Activated T-helper 17 cell treated with anti-CD3 and anti-CD28 coated beads, Interleukin-2, amount 50 U/mL, for 72 hours (primary cell): Measurements from ENCODE around the gene ESM1. TPM values are rescaled to one million over a fixed set of nuclear protein-coding genes. Genes with fewer than 3 reads are reported as not detected.
"Not testable (repeated sequence)": the region's sequence is repeated elsewhere in the genome, so short reads cannot be mapped to it uniquely, and the experiment has no call there.

Source experiments
- ATAC-seq: fragments of 150-1000 bp; cut with Tn5 transposase; replicated peaks from 2 replicates; pipeline ENCODE4 v1.10.0; 2021; ENCODE audit warnings: mild to moderate bottlenecking, moderate library complexity
- H3K27ac Mint-ChIP-seq: one replicate; pipeline ENCODE4 v1.8.0; 2022; ENCODE audit warnings: mixed read lengths
- H3K27me3 Mint-ChIP-seq: one replicate; pipeline ENCODE4 v1.8.0; 2022; ENCODE audit warnings: mixed read lengths
- H3K36me3 Mint-ChIP-seq: one replicate; pipeline ENCODE4 v1.8.0; 2022; ENCODE audit warnings: low read depth, mild to moderate bottlenecking, mixed read lengths
- H3K4me1 Mint-ChIP-seq: one replicate; pipeline ENCODE4 v1.8.0; 2022; ENCODE audit warnings: mixed read lengths
- H3K4me3 Mint-ChIP-seq: one replicate; pipeline ENCODE4 v1.8.0; 2022; ENCODE audit warnings: mild to moderate bottlenecking, mixed read lengths
- H3K9me3 Mint-ChIP-seq: one replicate; pipeline ENCODE4 v1.8.0; 2022; ENCODE audit warnings: mixed read lengths
- total RNA-seq, 2 donors: library from RNA; stranded (reverse); gene quantifications; one replicate each; pipeline ENCODE4 v1.2.3, GENCODE V29; 2022

Gene ESM1, protein sequence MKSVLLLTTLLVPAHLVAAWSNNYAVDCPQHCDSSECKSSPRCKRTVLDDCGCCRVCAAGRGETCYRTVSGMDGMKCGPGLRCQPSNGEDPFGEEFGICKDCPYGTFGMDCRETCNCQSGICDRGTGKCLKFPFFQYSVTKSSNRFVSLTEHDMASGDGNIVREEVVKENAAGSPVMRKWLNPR
- 1 to 10 TPM in 1 of 2 donors, not detected in 1; 1.6 TPM for total RNA-seq

DNA sequence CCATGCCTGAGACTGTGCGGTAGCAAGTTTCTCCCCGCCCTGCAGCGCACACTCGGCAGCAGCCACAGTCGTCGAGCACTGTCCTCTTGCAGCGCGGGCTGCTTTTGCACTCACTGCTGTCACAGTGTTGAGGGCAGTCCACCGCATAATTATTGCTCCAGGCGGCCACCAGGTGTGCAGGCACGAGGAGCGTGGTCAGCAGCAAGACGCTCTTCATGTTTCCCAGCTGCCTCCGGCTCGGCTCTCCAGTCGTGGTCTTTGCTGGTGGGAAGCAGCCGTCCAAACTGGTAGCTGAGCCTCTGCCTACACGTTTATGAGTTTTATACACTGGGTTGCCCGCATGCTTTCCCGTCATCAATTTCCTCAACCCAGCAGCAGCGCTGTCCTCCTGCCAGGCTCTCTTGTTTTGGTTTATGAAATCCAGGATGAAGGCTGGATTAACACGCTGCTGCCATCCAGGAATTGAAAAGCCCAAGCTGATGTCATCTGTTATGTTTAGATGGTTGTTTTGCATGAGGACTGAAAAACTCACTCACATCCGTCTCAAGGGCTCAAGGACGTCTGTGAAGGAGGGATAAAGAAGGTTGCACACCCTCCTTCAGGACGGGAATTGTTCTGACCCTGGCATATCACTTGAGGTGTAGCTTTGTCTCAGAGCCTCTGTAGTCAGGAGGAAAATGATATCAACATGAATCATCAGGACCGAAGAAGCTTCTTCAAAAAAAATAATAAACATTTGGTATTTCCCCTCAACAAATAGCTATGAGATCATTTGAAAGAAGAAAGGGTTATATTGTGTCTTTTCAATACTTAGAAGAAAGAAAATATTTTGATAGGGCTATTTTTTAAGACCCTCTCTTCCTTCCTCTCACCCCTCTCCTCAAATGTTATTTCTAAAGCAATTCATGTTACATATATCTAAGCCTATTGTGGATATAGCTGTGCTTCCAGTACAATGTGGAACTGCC lies at the start of gene ESM1:
ESM1 (minus strand) TSS at position 293 of the 968 bp plus-strand sequence; CDS start at position 217, 76 bp downstream.
- H3K4me1 Mint-ChIP-seq: peaks cover 20% of the 10 kb centered on the region
- ATAC-seq: peak; percentile 59
- no peaks in the 10 kb centered on the region for H3K9me3 Mint-ChIP-seq
- no peaks in the 10 kb centered on the region for H3K27me3 Mint-ChIP-seq
- H3K4me3 Mint-ChIP-seq: no peak within 1 kb of the TSS
- H3K36me3 Mint-ChIP-seq: no peaks in the 10 kb centered on the region
- H3K27ac Mint-ChIP-seq: no peak within 1 kb of the TSS

DNA sequence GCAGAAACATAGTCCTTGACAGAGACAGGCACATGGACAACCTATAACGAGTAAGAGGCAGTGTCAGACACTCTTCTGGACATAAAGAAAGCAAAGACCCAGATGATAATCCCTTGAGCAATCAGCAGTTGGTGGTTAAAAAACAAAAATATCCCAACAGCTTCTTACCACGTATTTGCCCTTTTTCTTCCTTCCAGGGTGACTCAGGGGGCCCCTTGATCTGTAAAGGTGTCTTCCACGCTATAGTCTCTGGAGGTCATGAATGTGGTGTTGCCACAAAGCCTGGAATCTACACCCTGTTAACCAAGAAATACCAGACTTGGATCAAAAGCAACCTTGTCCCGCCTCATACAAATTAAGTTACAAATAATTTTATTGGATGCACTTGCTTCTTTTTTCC lies 48.2 kb upstream of the ESM1 start:
- H3K36me3 Mint-ChIP-seq: no peaks in the 10 kb centered on the region

DNA sequence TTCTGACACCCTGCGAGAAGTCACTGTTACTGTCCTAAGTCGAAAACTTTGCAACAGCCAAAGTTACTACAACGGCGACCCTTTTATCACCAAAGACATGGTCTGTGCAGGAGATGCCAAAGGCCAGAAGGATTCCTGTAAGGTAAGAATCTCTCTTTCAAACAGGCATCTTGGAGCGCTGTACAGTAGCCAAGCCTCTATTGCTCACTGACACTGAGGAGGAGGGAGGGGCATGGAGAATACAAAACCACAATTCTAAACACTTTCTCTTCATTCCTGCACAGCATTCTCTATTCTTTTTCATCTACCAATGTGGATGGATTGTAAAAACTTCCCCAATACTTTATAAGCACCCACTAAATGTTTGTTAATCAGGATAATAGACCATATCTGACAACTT lies 46.1 kb upstream of the ESM1 start:
- Mint-ChIP-seq H3K4me3 (no peak overlapping the region), H3K4me1 (peaks cover 16% of the 10 kb centered on the region), H3K27ac (no peak overlapping the region), H3K9me3 (no peaks in the 10 kb centered on the region), H3K36me3 (no peaks in the 10 kb centered on the region), H3K27me3 (no peaks in the 10 kb centered on the region)
- no peak for ATAC-seq

More for the DNA sequence above, 48.2 kb upstream of the ESM1 start:
- H3K4me1 Mint-ChIP-seq: peaks cover 12% of the 10 kb centered on the region
- H3K9me3 Mint-ChIP-seq: no peaks in the 10 kb centered on the region
- no peaks in the 10 kb centered on the region for H3K27me3 Mint-ChIP-seq
- H3K4me3 Mint-ChIP-seq: no peak overlapping the region
- no peak overlapping the region for H3K27ac Mint-ChIP-seq
- ATAC-seq: no peak

DNA sequence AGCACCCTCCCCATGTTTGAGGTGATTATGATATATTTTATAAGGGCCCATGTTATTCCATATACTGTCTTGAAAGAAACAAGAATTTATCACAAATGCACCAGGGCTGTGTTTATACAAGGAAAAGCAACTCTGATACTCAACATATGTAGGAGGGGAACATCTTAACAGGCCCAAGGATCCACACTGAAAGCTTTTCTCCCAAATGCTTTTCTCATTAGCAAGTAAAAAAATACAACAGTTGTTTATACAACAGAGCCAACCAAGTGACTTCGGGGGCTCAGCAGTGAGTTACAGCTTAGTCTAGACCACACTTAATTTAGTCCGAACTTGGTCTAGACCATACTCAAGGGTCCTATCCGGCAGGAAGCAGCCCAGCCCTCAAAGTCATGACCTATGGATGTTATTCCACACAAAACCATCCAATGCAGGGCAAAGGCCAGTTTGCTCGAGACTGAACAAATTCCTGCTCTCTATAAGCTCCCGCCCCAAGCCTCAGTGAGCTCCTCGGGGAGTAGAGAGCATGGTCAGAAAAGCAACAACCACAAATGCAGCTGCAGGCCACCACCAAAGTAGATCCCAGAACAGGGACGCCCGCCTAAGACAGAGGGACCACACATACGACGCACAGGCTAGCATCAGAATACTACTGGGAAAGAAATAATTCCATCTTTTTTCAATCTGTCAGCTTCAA lies 45.4 kb upstream of the ESM1 start:
- no peak overlapping the region for H3K27ac Mint-ChIP-seq
- no peak for ATAC-seq
- H3K4me3 Mint-ChIP-seq: no peak overlapping the region
- no peaks in the 10 kb centered on the region for H3K27me3 Mint-ChIP-seq
- no peaks in the 10 kb centered on the region for H3K9me3 Mint-ChIP-seq
- no peaks in the 10 kb centered on the region for H3K36me3 Mint-ChIP-seq
- peaks cover 15% of the 10 kb centered on the region for H3K4me1 Mint-ChIP-seq

DNA sequence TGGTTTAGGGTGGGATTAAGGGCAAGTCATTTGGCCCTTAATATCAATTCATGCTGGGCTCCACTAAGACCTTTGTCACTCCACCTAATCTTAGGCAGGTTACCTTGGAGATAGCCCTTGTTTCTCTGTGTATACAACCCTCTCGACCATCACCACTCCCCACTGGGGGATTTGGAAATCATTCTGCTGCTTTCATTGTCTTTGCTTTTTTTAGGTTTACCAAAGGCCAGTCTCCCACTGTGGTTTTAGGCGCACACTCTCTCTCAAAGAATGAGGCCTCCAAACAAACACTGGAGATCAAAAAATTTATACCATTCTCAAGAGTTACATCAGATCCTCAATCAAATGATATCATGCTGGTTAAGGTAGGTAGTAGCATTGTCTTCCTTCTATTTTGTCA lies 44.8 kb upstream of the ESM1 start:
- H3K9me3 Mint-ChIP-seq: no peaks in the 10 kb centered on the region
- H3K4me3 Mint-ChIP-seq: no peak overlapping the region
- no peak overlapping the region for H3K27ac Mint-ChIP-seq
- H3K36me3 Mint-ChIP-seq: no peaks in the 10 kb centered on the region
- no peaks in the 10 kb centered on the region for H3K27me3 Mint-ChIP-seq
- ATAC-seq: no peak
- H3K4me1 Mint-ChIP-seq: peaks cover 15% of the 10 kb centered on the region

DNA sequence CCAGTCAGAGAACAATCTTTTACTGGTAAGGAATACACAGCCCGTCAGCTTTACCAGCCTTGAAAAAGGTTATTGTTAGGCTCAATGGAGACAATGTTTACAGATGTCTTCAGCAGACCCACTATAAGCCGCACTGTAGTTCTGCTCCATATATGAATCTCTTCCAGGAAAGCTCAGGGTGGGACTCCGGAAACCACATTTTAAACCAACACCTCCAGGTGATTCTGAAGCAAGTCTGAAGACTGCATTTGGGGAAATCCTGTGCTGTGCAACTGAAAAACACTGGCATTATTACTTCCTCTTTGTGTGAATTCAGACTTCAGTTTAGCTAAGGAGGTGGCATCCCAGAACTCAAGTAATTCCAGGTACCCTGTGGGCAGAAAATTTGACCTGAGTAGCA lies 42.2 kb upstream of the ESM1 start:
- no peaks in the 10 kb centered on the region for H3K36me3 Mint-ChIP-seq

DNA sequence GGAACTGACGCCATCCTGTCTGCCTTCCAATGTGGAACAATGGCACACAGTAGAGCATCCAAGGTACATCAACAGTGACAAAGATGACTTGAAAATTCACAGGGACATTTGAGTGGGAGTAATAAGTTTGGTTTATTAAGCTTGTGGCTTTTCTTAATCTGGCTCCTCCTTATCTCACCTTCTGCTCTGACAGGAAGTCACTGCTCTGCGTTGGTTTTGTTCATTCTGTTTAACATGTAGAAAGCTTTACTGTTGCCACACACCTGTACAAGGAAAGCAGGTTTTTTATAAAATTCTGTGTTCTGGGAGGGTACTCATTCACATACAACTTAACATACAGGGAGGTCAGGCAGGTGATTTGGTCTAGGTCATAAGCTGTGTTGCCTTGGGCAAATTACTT lies 37.1 kb upstream of the ESM1 start:
- no peak for ATAC-seq
- Mint-ChIP-seq H3K9me3 (no peaks in the 10 kb centered on the region), H3K4me1 (peaks cover 21% of the 10 kb centered on the region), H3K4me3 (no peak overlapping the region), H3K27ac (peak overlapping the region; percentile 25), H3K36me3 (no peaks in the 10 kb centered on the region), H3K27me3 (no peaks in the 10 kb centered on the region)

More for the DNA sequence above, 42.2 kb upstream of the ESM1 start:
- ATAC-seq: peak; percentile 85
- Mint-ChIP-seq H3K27ac (peak overlapping the region; percentile 73), H3K27me3 (no peaks in the 10 kb centered on the region), H3K4me1 (peaks cover 22% of the 10 kb centered on the region), H3K9me3 (no peaks in the 10 kb centered on the region), H3K4me3 (peak overlapping the region; percentile 57)

DNA sequence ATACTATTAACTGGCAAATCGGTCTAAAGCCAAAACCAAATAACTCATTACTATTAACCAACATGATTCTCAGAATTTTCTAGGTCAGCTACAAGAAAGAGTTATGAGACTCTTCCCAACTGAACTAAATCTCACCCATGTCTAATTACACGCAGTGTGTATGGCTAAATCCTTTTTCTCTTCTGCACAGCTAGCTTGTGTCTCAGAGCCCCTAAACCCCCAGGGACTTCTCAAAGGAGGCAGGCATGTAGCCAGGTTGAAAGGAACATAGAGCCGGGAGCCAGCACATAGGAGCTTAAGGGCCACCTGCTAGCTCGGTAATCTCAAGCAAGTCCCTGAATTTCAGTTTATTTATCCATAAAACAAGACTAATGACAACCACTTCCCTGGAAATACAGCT lies 36.4 kb upstream of the ESM1 start:
- H3K4me1 Mint-ChIP-seq: peaks cover 15% of the 10 kb centered on the region
- H3K4me3 Mint-ChIP-seq: no peak overlapping the region
- H3K27me3 Mint-ChIP-seq: no peaks in the 10 kb centered on the region

DNA sequence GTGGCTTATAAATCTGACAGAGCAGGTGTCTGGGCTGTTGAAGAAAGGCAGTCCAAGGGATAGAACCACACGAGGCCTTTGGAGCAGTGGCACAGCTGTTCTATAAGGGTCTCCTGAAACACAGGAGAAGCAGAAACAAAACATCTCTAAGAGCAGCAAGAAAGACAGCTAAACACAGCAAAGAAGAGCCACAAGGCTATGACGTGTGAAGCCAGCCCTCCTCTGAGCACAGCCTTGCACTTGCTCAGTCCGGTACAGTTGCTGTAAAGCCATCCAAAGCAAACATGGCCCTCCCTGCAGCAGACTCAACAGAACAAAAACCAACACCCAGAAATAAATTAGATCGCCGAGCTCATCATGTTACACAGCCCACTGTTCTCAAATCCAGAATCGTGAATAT lies 36.0 kb upstream of the ESM1 start:
- H3K9me3 Mint-ChIP-seq: no peaks in the 10 kb centered on the region
- H3K4me1 Mint-ChIP-seq: peaks cover 15% of the 10 kb centered on the region
- H3K27me3 Mint-ChIP-seq: no peaks in the 10 kb centered on the region
- no peak for ATAC-seq
- H3K36me3 Mint-ChIP-seq: no peaks in the 10 kb centered on the region
- no peak overlapping the region for H3K27ac Mint-ChIP-seq
- H3K4me3 Mint-ChIP-seq: no peak overlapping the region

More for the DNA sequence above, 36.4 kb upstream of the ESM1 start:
- H3K36me3 Mint-ChIP-seq: no peaks in the 10 kb centered on the region
- no peaks in the 10 kb centered on the region for H3K9me3 Mint-ChIP-seq
- ATAC-seq: no peak
- H3K27ac Mint-ChIP-seq: peak overlapping the region; percentile 25

DNA sequence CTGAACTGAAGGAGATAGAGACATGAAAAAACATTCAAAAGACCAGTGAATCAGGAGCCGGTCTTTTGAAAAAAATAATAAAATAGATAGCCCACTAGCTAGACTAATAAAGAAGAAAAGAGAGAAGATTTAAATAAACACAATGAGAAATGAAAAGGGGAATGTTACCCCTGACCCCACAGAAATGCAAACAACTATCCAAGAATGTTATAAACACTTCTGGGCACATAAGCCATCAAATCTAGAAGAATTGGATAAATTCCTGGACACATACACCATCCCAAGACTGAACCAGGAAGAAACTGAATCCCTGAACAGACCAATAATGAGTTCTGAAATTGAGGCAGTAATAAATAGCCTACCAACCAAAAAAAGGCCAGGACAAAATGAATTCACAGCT lies 24.8 kb upstream of the ESM1 start:
- H3K27me3 Mint-ChIP-seq, H3K36me3 Mint-ChIP-seq, ATAC-seq, H3K4me1 Mint-ChIP-seq, H3K4me3 Mint-ChIP-seq, H3K9me3 Mint-ChIP-seq, H3K27ac Mint-ChIP-seq: not testable (repeated sequence)

DNA sequence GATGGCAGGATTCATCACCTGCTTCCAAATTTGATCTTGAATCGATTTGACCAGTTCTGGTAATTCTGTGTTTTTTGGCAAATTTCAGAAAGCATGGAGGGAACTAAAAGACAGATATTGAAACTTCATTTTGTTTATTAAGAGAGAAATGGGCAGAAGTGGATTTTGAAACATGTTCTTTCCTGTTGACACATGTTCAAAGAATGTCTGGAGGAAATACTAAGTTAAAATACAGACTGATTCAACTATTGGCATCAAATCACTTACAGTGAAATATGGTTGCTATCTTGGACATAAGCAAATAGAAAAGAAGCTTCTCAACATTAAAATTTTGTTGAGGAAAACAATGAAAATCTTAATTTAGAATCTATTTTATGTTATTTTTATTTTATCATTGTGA lies 19.3 kb upstream of the ESM1 start:
- Mint-ChIP-seq H3K9me3 (no peaks in the 10 kb centered on the region), H3K4me3 (no peak overlapping the region), H3K27ac (no peak overlapping the region), H3K36me3 (no peaks in the 10 kb centered on the region), H3K4me1 (peaks cover 15% of the 10 kb centered on the region), H3K27me3 (no peaks in the 10 kb centered on the region)
- no peak for ATAC-seq

DNA sequence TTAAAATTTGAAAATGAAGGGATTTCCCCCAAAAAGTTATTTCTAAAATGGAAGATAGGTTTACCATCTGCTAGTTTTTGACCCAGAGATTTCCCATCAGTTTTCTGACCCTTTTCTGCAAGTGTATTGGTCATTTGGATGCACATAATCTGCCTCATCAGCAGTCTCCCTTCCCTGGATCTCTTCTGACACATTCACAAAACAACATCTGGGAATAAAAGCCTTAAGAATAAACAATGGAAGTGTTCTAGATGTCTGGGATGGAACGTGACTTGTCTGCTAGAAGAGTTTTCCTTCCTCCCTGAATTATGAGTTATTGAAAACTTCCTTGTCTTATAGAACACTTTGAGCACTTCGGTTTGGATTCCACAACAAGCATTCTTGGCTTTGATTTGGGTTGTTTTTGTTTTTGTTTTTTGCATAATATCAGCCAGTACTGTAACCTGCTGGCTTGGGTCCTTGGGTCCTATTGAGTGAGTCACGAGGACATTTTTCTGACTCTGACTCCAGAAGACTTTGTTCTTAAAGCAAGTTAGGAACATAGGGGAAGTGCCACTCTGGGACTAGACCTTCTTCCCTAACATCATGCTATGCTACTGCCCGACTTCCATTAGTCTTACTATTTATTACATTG lies 18.2 kb upstream of the ESM1 start:
- no peaks in the 10 kb centered on the region for H3K36me3 Mint-ChIP-seq
- no peaks in the 10 kb centered on the region for H3K27me3 Mint-ChIP-seq
- no peak for ATAC-seq
- H3K27ac Mint-ChIP-seq: no peak overlapping the region
- H3K9me3 Mint-ChIP-seq: no peaks in the 10 kb centered on the region
- no peak overlapping the region for H3K4me3 Mint-ChIP-seq
- H3K4me1 Mint-ChIP-seq: peaks cover 21% of the 10 kb centered on the region

DNA sequence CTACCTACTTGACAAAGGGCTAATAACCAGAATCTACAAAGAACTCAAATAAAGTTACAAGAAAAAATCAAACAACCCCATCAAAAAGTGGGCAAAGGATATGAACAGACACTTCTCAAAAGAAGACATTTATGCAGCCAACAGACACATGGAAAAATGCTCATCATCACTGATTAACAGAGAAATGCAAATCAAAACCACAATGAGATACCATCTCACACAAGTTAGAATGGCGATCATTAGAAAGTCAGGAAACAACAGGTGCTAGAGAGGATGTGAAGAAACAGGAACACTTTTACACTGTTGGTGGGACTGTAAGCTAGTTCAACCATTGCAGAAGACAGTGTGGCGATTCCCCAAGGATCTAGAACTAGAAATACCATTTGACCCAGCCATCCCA lies 16.8 kb upstream of the ESM1 start:
- not testable (repeated sequence) for ATAC-seq, H3K36me3 Mint-ChIP-seq, H3K27me3 Mint-ChIP-seq, H3K4me3 Mint-ChIP-seq, H3K9me3 Mint-ChIP-seq
- peak overlapping the region; percentile 37 for H3K27ac Mint-ChIP-seq
- peaks cover 21% of the 10 kb centered on the region for H3K4me1 Mint-ChIP-seq

DNA sequence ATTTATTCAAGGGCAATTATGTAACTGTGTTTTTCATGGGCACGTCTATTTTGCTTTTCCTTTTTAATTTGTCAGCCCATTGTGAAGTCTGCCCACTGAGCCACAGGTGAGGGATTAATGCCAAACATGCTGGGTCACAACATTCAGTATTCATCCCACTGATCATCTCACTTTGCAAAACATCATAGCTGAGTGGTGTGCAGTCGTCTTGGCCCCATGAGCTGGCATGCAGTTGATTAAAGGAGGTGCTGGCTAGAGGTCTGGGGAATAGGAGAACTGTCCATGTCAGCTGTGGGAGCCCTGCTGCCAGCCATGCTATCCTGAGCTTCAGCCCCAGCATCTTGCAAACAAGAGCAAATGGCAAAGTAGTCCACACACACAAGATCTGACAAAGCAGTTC lies 11.7 kb upstream of the ESM1 start:
- no peak for ATAC-seq
- no peak overlapping the region for H3K27ac Mint-ChIP-seq
- H3K9me3 Mint-ChIP-seq: no peaks in the 10 kb centered on the region
- H3K36me3 Mint-ChIP-seq: no peaks in the 10 kb centered on the region
- H3K4me3 Mint-ChIP-seq: no peak overlapping the region
- no peaks in the 10 kb centered on the region for H3K27me3 Mint-ChIP-seq
- H3K4me1 Mint-ChIP-seq: peaks cover 13% of the 10 kb centered on the region
